ENCODE results near the gene MSRB3. TPM values are rescaled to one million over a fixed set of nuclear protein-coding genes. Genes with fewer than 3 reads are reported as not detected.
"Not testable (repeated sequence)": the region's sequence is repeated elsewhere in the genome, so short reads cannot be mapped to it uniquely, and the experiment has no call there.

MSRB3 gene
- total RNA-seq, 1 experiment from 2014 or later = 31.1 TPM

DNA sequence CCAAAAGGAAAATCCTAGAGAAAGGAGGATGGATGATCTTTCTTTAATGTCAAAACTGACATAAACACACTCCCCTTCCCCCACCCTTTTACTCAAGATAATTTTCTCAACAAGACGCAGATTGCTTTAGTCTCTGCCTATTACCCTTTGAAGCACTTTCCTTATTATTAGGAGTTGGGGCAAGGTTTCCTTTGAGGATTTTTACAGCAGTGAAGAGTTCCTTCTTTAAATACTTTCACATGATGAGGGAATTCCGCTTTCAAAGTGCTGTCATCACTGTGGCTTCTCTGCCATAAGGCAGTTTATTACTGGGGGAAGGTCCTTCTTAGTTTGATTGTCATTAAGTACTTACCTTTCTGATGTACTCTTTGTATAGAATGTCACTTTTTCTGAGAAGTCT, 172.1 kb downstream of the MSRB3 start:
- no peaks in the 10 kb centered on the region for H3K27me3 Mint-ChIP-seq (ENCODE audit: insufficient read depth, unreplicated experiment)
- no peak overlapping the region for H3K27ac Mint-ChIP-seq (ENCODE audit: low read depth, unreplicated experiment)
- peaks cover 14% of the 10 kb centered on the region for H3K4me1 Mint-ChIP-seq (ENCODE audit: insufficient read depth, unreplicated experiment)
- no peak overlapping the region for H3K4me3 Mint-ChIP-seq (ENCODE audit: unreplicated experiment)
- H3K9me3 Mint-ChIP-seq (ENCODE audit: unreplicated experiment) = no peaks in the 10 kb centered on the region
- peaks cover 8% of the 10 kb centered on the region for H3K36me3 Mint-ChIP-seq (ENCODE audit: insufficient read depth, unreplicated experiment)
- DNase-seq (ENCODE audit: unreplicated experiment) = no peak
- POLR2A ChIA-PET = no interaction called here
- BruUV-seq (replicated peaks) = no TSS peak
- intact Hi-C loops (cut with micrococcal nuclease) = no loop called here
- TF ChIP-seq, protein P1, sequence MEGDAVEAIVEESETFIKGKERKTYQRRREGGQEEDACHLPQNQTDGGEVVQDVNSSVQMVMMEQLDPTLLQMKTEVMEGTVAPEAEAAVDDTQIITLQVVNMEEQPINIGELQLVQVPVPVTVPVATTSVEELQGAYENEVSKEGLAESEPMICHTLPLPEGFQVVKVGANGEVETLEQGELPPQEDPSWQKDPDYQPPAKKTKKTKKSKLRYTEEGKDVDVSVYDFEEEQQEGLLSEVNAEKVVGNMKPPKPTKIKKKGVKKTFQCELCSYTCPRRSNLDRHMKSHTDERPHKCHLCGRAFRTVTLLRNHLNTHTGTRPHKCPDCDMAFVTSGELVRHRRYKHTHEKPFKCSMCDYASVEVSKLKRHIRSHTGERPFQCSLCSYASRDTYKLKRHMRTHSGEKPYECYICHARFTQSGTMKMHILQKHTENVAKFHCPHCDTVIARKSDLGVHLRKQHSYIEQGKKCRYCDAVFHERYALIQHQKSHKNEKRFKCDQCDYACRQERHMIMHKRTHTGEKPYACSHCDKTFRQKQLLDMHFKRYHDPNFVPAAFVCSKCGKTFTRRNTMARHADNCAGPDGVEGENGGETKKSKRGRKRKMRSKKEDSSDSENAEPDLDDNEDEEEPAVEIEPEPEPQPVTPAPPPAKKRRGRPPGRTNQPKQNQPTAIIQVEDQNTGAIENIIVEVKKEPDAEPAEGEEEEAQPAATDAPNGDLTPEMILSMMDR (IDR thresholded peaks at IDR 0.05; ENCODE audit: unreplicated experiment) = no peak
- CTCF ChIA-PET = no interaction called here

DNA sequence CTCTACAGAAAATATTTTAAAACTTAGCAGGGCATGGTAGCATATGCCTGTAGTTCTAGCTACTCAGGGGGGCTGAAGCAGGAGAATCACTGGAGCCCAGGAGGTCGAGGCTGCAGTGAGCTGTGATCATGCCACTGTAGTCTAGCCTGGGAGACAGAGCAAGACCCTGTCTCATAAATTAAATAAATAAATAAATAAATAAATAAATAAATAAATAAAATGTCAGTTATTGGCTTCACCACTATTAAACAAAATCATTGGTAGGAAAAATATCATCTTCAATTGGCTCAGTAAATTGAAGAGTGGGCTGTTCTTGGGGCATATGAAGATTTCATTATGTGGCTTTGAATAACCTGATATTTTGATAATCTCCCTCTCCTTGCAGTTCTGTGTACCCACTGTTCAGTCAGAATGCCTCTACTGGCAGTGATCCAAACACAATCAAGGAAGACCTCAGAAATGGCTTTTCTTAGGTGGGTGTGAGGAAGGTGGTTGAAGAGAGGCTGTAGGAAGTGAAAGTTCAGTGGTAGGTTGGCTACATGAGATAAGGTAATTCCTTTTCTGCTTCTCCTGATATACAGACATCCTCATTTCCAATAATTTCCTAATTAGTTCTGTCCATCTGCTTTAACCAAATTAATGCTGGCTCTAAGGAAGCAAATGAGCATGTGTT, 175.8 kb downstream of the MSRB3 start:
- H3K4me3 Mint-ChIP-seq (ENCODE audit: unreplicated experiment) = no peak overlapping the region
- ChIA-PET CTCF (interaction anchor here (0.7 kb wide), 1 partner anchor 10 kb away, joined by 3 read pairs; no protein-coding TSS in a partner anchor), POLR2A (no interaction called here)
- no TSS peak for BruUV-seq (replicated peaks)
- TF ChIP-seq, protein P1 (IDR thresholded peaks at IDR 0.05; ENCODE audit: unreplicated experiment) = no peak
- intact Hi-C loops (cut with micrococcal nuclease) = no loop called here
- H3K27ac Mint-ChIP-seq (ENCODE audit: low read depth, unreplicated experiment) = no peak overlapping the region
- no peak for DNase-seq (ENCODE audit: unreplicated experiment)
- H3K4me1 Mint-ChIP-seq (ENCODE audit: insufficient read depth, unreplicated experiment) = peaks cover 13% of the 10 kb centered on the region
- H3K27me3 Mint-ChIP-seq (ENCODE audit: insufficient read depth, unreplicated experiment) = no peaks in the 10 kb centered on the region
- peaks cover 8% of the 10 kb centered on the region for H3K36me3 Mint-ChIP-seq (ENCODE audit: insufficient read depth, unreplicated experiment)
- no peaks in the 10 kb centered on the region for H3K9me3 Mint-ChIP-seq (ENCODE audit: unreplicated experiment)

GRCh38 chr12:65457341-65457740, 178.9 kb downstream of the MSRB3 start:
- H3K27me3 Mint-ChIP-seq (ENCODE audit: insufficient read depth, unreplicated experiment); DNase-seq (ENCODE audit: unreplicated experiment); H3K9me3 Mint-ChIP-seq (ENCODE audit: unreplicated experiment); CTCF ChIA-PET; H3K27ac Mint-ChIP-seq (ENCODE audit: low read depth, unreplicated experiment); POLR2A ChIA-PET; H3K4me3 Mint-ChIP-seq (ENCODE audit: unreplicated experiment); BruUV-seq (replicated peaks); H3K36me3 Mint-ChIP-seq (ENCODE audit: insufficient read depth, unreplicated experiment); intact Hi-C loops (cut with micrococcal nuclease); H3K4me1 Mint-ChIP-seq (ENCODE audit: insufficient read depth, unreplicated experiment): not testable (repeated sequence)

DNA sequence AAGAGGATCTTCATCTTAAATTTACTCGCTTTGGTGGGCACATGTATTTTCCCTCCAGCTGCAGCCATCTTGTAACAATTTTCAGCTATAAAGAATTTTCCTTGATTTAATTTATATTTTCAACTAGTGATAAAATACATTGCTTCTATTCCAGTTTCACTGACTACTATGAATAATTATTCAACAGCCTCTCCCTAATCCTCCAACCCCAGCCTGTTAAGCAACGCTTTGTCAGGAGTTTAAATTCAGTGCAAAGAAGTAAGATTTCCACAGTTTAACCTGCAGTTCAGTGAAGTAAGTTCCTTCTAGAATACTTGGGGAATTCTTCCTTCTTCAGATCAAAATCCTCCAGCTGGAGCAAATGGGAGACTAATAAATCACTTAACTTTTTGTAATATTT, 180.2 kb downstream of the MSRB3 start:
- ChIA-PET POLR2A (no interaction called here), CTCF (no interaction called here)
- H3K4me3 Mint-ChIP-seq (ENCODE audit: unreplicated experiment) = no peak overlapping the region
- intact Hi-C loops (cut with micrococcal nuclease) = no loop called here
- TF ChIP-seq, protein P1 (IDR thresholded peaks at IDR 0.05; ENCODE audit: unreplicated experiment) = no peak
- no peak for DNase-seq (ENCODE audit: unreplicated experiment)
- H3K27me3 Mint-ChIP-seq (ENCODE audit: insufficient read depth, unreplicated experiment) = no peaks in the 10 kb centered on the region
- no TSS peak for BruUV-seq (replicated peaks)
- H3K36me3 Mint-ChIP-seq (ENCODE audit: insufficient read depth, unreplicated experiment) = peaks cover 7% of the 10 kb centered on the region
- no peaks in the 10 kb centered on the region for H3K4me1 Mint-ChIP-seq (ENCODE audit: insufficient read depth, unreplicated experiment)
- H3K27ac Mint-ChIP-seq (ENCODE audit: low read depth, unreplicated experiment) = no peak overlapping the region
- no peaks in the 10 kb centered on the region for H3K9me3 Mint-ChIP-seq (ENCODE audit: unreplicated experiment)

GRCh38 chr12:65459545-65459944, 181.1 kb downstream of the MSRB3 start:
- Mint-ChIP-seq H3K27ac (ENCODE audit: low read depth, unreplicated experiment) (no peak overlapping the region), H3K27me3 (ENCODE audit: insufficient read depth, unreplicated experiment) (no peaks in the 10 kb centered on the region), H3K4me1 (ENCODE audit: insufficient read depth, unreplicated experiment) (peaks cover 4% of the 10 kb centered on the region), H3K36me3 (ENCODE audit: insufficient read depth, unreplicated experiment) (peaks cover 6% of the 10 kb centered on the region), H3K4me3 (ENCODE audit: unreplicated experiment) (no peak overlapping the region), H3K9me3 (ENCODE audit: unreplicated experiment) (no peaks in the 10 kb centered on the region)
- CTCF ChIA-PET = no interaction called here
- no peak for DNase-seq (ENCODE audit: unreplicated experiment)
- TF ChIP-seq, protein P1 (IDR thresholded peaks at IDR 0.05; ENCODE audit: unreplicated experiment) = no peak
- BruUV-seq (replicated peaks) = no TSS peak
- POLR2A ChIA-PET = no interaction called here
- intact Hi-C loops (cut with micrococcal nuclease) = no loop called here

Data from MCF 10A (cell line).